ENCODE results near the gene NXNL1. TPM values are rescaled to one million over a fixed set of nuclear protein-coding genes. Genes with fewer than 3 reads are reported as not detected.
"Not testable (repeated sequence)": the region's sequence is repeated elsewhere in the genome, so short reads cannot be mapped to it uniquely, and the experiment has no call there.

The NXNL1 gene
- total and polyA plus RNA-seq, 7 donors = not detected

DNA sequence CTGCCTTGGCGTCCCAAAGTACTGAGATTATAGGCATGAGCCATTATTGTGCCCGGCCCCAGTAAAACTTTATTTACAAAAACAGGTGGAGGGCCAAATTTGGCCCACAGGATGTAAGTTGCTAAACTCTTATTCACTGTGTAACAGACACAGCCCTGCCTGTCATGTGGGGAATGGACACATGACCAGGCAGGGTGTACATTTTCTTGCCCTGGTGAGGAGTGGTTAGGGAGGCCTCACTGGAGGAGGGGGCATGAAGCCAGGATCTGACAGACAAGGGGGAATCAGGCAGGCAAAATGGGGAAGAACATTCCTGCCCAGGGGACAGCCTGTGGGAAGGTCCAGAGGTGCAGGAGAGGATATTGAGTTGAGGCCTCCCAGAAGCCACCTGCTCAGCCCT, 43.3 kb upstream of the NXNL1 start:
- no peaks in the 10 kb centered on the region for H3K9me3 ChIP-seq
- no peaks in the 10 kb centered on the region for H3K27me3 ChIP-seq
- WGBS, 2 donors = 89 to 96% methylated on average over 2 of the region's 2 CpGs
- TF ChIP-seq POLR2AphosphoS5 (IDR thresholded peaks at IDR 0.05) = no peak
- TF ChIP-seq EP300 (IDR thresholded peaks at IDR 0.05) = no peak
- TF ChIP-seq, protein P1, sequence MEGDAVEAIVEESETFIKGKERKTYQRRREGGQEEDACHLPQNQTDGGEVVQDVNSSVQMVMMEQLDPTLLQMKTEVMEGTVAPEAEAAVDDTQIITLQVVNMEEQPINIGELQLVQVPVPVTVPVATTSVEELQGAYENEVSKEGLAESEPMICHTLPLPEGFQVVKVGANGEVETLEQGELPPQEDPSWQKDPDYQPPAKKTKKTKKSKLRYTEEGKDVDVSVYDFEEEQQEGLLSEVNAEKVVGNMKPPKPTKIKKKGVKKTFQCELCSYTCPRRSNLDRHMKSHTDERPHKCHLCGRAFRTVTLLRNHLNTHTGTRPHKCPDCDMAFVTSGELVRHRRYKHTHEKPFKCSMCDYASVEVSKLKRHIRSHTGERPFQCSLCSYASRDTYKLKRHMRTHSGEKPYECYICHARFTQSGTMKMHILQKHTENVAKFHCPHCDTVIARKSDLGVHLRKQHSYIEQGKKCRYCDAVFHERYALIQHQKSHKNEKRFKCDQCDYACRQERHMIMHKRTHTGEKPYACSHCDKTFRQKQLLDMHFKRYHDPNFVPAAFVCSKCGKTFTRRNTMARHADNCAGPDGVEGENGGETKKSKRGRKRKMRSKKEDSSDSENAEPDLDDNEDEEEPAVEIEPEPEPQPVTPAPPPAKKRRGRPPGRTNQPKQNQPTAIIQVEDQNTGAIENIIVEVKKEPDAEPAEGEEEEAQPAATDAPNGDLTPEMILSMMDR (IDR thresholded peaks at IDR 0.05) = no peak
- TF ChIP-seq POLR2A (IDR thresholded peaks at IDR 0.05) = no peak
- intact Hi-C loops (cut with DNase I) = no loop called here
- H3K27ac ChIP-seq = no peak overlapping the region
- H3K36me3 ChIP-seq = peaks cover 6 to 42% (median 7%) of the 10 kb centered on the region in 4 donors
- H3K4me1 ChIP-seq = peaks cover 0 to 13% (median 4%) of the 10 kb centered on the region in 4 donors
- no peak overlapping the region for H3K4me3 ChIP-seq
- no peak for DNase-seq

DNA sequence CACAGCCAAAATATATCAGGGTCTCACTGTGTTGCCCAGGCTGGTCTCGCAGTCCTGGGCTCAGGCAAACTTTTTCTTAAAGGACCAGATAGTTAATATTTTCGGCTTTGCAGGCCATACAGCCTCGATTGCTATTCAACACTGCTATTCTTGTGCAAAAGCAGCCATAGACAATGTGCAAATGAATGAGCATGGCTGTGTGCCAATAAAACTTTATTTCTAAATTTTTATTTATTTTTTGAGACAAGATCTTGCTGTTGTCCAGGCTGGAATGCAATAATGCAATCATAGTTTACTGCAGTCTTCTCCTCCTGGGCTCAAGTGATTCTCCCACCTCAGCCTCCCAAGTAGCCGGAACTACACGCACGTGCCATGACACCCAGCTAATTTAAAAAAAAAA, 42.5 kb upstream of the NXNL1 start:
- H3K4me1 ChIP-seq = peaks cover 0 to 12% (median under 1%) of the 10 kb centered on the region in 4 donors
- peaks cover 6 to 42% (median 7%) of the 10 kb centered on the region in 4 donors for H3K36me3 ChIP-seq
- no peak overlapping the region for H3K4me3 ChIP-seq
- intact Hi-C loops (cut with DNase I) = no loop called here
- H3K27me3 ChIP-seq = no peaks in the 10 kb centered on the region
- H3K27ac ChIP-seq = no peak overlapping the region
- TF ChIP-seq POLR2AphosphoS5 (IDR thresholded peaks at IDR 0.05) (no peak), EP300 (IDR thresholded peaks at IDR 0.05) (no peak), POLR2A (IDR thresholded peaks at IDR 0.05) (no peak)
- TF ChIP-seq, protein P1 (IDR thresholded peaks at IDR 0.05) = no peak
- DNase-seq = no peak
- 93 to 96% methylated on average over 6 of the region's 6 CpGs for WGBS, 2 donors
- no peaks in the 10 kb centered on the region for H3K9me3 ChIP-seq

DNA sequence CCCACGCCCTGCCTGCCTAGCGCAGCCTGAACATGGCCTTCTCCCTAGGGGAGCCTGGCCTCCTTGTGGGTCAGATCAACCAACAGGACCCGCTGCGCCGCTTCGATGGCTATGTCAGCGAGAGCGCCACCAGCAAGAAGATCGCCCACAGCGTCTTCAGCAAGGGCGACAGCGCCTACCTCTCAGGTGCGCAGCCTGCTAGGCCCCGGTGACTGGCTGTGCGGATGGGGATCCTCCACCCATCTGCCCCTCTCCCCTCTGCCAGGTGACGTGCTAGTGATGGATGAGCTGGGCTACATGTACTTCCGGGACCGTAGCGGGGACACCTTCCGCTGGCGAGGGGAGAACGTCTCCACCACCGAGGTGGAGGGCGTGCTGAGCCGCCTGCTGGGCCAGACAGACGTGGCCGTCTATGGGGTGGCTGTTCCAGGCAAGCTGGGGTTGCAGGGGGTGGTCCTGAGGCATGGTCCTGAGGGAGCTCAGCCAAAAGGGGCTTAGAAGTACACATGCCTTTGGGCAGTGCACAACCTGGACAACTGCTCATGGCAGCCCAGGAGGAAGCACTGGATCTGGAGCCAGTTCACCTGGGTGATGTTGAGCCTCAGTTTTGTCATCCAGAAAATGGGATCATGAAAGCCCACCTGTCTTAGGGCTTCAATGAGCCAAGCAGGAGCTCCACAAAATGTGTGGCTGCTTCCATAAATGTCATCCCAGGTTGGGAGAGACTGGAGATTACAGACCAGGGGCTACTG, 39.9 kb upstream of the NXNL1 start:
- H3K36me3 ChIP-seq = peaks cover 6 to 51% (median 7%) of the 10 kb centered on the region in 4 donors
- H3K27ac ChIP-seq = peak overlapping the region in 3 of 4 donors; percentile 31 to 52 (median 40)
- intact Hi-C loops (cut with DNase I) = no loop called here
- TF ChIP-seq EP300 (IDR thresholded peaks at IDR 0.05) (no peak), POLR2AphosphoS5 (IDR thresholded peaks at IDR 0.05) (no peak), POLR2A (IDR thresholded peaks at IDR 0.05) (no peak)
- TF ChIP-seq, protein P1 (IDR thresholded peaks at IDR 0.05) = no peak
- WGBS, 2 donors = 95% methylated on average over 27 of the region's 27 CpGs
- no peaks in the 10 kb centered on the region for H3K9me3 ChIP-seq
- no peak for DNase-seq
- no peak overlapping the region for H3K4me3 ChIP-seq
- H3K27me3 ChIP-seq = no peaks in the 10 kb centered on the region
- H3K4me1 ChIP-seq = peaks cover 0 to 16% (median 2%) of the 10 kb centered on the region in 4 donors

DNA sequence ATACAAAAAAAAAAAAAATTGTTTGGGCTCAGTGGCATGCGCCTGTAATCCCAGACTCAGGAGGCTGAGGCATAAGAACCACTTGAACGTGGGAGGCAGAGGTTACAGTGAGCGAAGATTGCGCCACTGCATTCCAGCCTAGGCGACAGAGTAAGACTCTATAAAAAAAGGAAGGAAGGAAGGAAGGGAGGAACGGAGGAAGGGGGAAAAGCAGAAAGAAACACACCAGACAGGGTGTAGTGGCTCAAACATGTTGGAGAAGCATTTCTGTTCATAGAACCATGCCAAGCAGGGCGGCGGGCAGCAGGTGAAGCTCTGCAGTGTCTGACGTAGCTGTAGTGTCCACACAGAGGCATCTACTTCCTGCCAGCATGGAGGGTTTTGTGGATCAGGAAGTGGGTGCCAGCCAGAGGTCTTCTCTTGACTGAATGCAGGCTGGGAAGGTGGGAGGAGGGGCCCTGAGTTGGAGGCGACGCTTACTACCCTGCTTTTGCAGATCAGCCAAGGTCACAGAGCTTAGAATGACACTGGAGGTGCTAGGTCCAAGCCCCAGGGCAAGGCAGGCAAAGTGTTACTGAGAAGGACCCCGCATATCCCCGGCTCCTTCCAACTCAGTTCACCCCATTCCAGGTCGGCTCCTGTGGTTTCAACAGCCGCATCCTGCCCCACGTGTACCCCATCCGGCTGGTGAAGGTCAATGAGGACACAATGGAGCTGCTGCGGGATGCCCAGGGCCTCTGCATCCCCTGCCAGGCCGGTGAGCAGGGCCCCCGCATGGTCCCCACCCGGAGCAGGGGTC, 39.1 kb upstream of the NXNL1 start:
- H3K9me3 ChIP-seq = no peaks in the 10 kb centered on the region
- H3K36me3 ChIP-seq = peaks cover 6 to 44% (median 7%) of the 10 kb centered on the region in 4 donors
- no peak overlapping the region for H3K4me3 ChIP-seq
- TF ChIP-seq POLR2AphosphoS5 (IDR thresholded peaks at IDR 0.05) (no peak), POLR2A (IDR thresholded peaks at IDR 0.05) (no peak), EP300 (IDR thresholded peaks at IDR 0.05) (no peak)
- TF ChIP-seq, protein P1 (IDR thresholded peaks at IDR 0.05) = no peak
- DNase-seq = no peak
- H3K4me1 ChIP-seq = peaks cover 0 to 11% (median 2%) of the 10 kb centered on the region in 4 donors
- H3K27ac ChIP-seq = peak overlapping the region in 3 of 4 donors; percentile 31 to 52 (median 40)
- intact Hi-C loops (cut with DNase I) = no loop called here
- 64 to 83% methylated on average over 21 of the region's 21 CpGs for WGBS, 2 donors
- no peaks in the 10 kb centered on the region for H3K27me3 ChIP-seq

DNA sequence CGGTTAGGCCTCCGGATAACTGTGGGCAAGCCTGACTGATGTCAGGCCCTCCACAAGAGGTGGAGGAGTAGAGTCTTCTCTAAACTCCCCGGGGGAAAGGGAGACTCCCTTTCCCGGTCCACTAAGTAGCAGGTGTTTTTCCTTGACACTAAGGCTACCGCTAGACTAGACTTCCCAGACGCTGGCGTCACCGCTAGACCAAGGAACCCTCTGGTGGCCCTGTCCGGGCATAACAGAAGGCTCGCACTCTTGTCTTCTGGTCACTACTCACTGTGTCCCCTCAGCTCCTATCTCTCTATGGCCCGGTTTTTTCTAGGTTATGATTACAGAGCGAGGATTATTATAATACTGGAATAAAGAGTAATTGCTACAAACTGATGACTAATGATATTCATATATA, 38.3 kb upstream of the NXNL1 start:
- H3K4me1 ChIP-seq = peaks cover 0 to 11% (median 2%) of the 10 kb centered on the region in 4 donors
- DNase-seq; intact Hi-C loops (cut with DNase I); H3K4me3 ChIP-seq; H3K27me3 ChIP-seq; H3K9me3 ChIP-seq: not testable (repeated sequence)
- H3K27ac ChIP-seq = peak overlapping the region in 1 of 4 donors; percentile 7
- 81 to 84% methylated on average over 12 of the region's 12 CpGs for WGBS, 2 donors
- H3K36me3 ChIP-seq = peaks cover 6 to 36% (median 7%) of the 10 kb centered on the region in 4 donors

All from sigmoid colon (tissue), 7 donors.